Measurements from ENCODE around the gene TTC39A.

GRCh38 chr1:51282605-51283004 is 47.8 kb downstream of the TTC39A start:
- TF ChIP-seq CTCF (IDR thresholded peaks at IDR 0.05) (no peak), ZFX (IDR thresholded peaks at IDR 0.05; ENCODE audit: borderline replicate concordance) (no peak)
